SK-N-SH treated with all-trans-retinoic acid at 6 μM for 48 hours (cell line): ENCODE data around the gene KLK6.

Experiments used
- ARNTL ChIP-seq: fragments of 450-650 bp; formaldehyde crosslinking; IDR thresholded peaks from 2 replicates; pipeline ENCODE4 v1.5.0; 2020; ENCODE audit warnings: low read depth, mild to moderate bottlenecking, moderate library complexity, borderline replicate concordance
- GLIS3 ChIP-seq: fragments of 250-450 bp; sonication (Bioruptor Pico); IDR thresholded peaks from 2 replicates; pipeline ENCODE4 v1.5.0; 2020; ENCODE audit warnings: mild to moderate bottlenecking, moderate library complexity
- OSR1 ChIP-seq: fragments of 250-450 bp; sonication (Bioruptor Pico); IDR thresholded peaks from 2 replicates; pipeline ENCODE4 v1.8.0; 2022; ENCODE audit warnings: moderate library complexity, mild to moderate bottlenecking, inconsistent platforms
- PATZ1 ChIP-seq: fragments of 250-450 bp; sonication (Bioruptor Pico); IDR thresholded peaks from 2 replicates; pipeline ENCODE4 v1.8.0; 2020; ENCODE audit warnings: mild to moderate bottlenecking, moderate library complexity, borderline replicate concordance
- PPARA ChIP-seq: fragments of 250-450 bp; sonication (Bioruptor Pico); IDR thresholded peaks from 2 replicates; pipeline ENCODE4 v1.5.0; 2020; ENCODE audit warnings: mild to moderate bottlenecking, borderline replicate concordance
- RARB ChIP-seq: fragments of 250-450 bp; sonication (Bioruptor Pico); IDR thresholded peaks from 2 replicates; pipeline ENCODE4 v1.8.0; 2021; ENCODE audit warnings: mild to moderate bottlenecking, moderate library complexity
- TOX ChIP-seq: fragments of 250-450 bp; sonication (Bioruptor Pico); IDR thresholded peaks from 2 replicates; pipeline ENCODE4 v1.8.0; 2021; ENCODE audit warnings: mild to moderate bottlenecking, moderate library complexity, borderline replicate concordance
- ZC3H10 ChIP-seq: fragments of 250-450 bp; sonication (Bioruptor Pico); IDR thresholded peaks from 2 replicates; pipeline ENCODE4 v1.5.1; 2021; ENCODE audit warnings: mild to moderate bottlenecking, moderate library complexity
- ZFP30 ChIP-seq: fragments of 450-650 bp; formaldehyde crosslinking; IDR thresholded peaks from 2 replicates; pipeline ENCODE4 v1.5.0; 2022; ENCODE audit warnings: mild to moderate bottlenecking, moderate library complexity
- ZNF565 ChIP-seq: fragments of 450-650 bp; formaldehyde crosslinking; conservative IDR thresholded peaks from 2 replicates; pipeline ENCODE4 v1.5.0; 2020; ENCODE audit warnings: low read depth, mild to moderate bottlenecking, moderate library complexity
- ZNF70 ChIP-seq: fragments of 450-650 bp; formaldehyde crosslinking; IDR thresholded peaks from 2 replicates; pipeline ENCODE4 v1.5.0; 2020; ENCODE audit warnings: mild to moderate bottlenecking, moderate library complexity
- ZNF8 ChIP-seq: fragments of 450-650 bp; formaldehyde crosslinking; IDR thresholded peaks from 2 replicates; pipeline ENCODE4 v1.5.0; 2020; ENCODE audit warnings: mild to moderate bottlenecking, moderate library complexity

- TF ChIP-seq ZFP30 (no peak), PATZ1 (CRISPR knock-in tag) (no peak), GLIS3 (CRISPR knock-in tag) (no peak), ZNF8 (CRISPR knock-in tag) (no peak), ARNTL (CRISPR knock-in tag) (no peak), ZNF565 (no peak), RARB (CRISPR knock-in tag) (no peak), PPARA (CRISPR knock-in tag) (no peak), ZC3H10 (CRISPR knock-in tag) (no peak), TOX (CRISPR knock-in tag) (no peak), ZNF70 (no peak), OSR1 (CRISPR knock-in tag) (no peak)
Observed at GRCh38 chr19:50912727-50913716, 56.4 kb downstream of the KLK6 start.
